ENCODE results near the gene DMD.
"Not testable (repeated sequence)": the region's sequence is repeated elsewhere in the genome, so short reads cannot be mapped to it uniquely, and the experiment has no call there.

The DMD gene

DNA sequence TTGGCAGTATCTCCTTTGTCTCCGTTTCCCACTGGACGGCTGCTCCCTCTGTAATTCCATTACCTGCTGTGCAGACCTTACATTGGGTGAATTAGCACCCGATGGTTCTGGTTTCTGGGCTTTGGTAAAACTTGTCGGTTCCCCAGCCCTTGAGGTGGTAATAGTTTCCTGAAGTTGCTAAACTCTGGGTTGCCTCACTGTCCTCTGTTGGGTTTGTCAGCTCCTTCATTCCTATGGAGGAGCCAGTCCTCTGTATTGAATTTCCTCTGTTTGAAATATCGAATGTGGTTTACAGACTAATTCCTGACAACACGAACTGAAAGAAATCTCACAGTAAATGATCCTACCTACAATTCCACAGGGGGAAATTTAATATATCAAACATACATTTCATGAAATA lies 1548.2 kb downstream of the DMD start:
- no peak for DNase-seq

DNA sequence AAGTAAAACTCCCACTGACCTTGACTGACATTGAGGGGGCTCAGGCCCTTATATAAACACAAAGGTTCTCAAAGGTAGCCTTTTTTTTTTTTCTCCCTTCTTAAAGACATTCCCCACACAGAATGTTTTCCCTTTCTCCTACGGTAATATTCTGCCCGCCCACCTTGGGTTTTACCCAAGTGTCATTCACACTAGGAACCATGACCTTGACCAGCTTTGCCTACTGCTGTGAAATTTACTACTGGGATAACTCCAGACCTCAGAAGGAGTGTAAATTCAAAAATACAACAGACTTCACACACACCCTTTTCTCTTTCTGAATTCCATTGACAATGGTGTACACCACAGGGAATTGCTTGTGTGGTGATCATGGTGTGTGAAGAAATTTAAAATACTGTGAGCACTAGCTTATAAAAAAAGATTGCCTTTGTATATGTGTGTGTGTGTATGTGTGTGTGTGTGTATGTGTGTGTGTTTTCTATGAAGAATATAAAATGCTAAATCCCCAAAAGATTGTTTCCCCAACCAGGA lies 1550.0 kb downstream of the DMD start:
- DNase-seq: no peak

DNA sequence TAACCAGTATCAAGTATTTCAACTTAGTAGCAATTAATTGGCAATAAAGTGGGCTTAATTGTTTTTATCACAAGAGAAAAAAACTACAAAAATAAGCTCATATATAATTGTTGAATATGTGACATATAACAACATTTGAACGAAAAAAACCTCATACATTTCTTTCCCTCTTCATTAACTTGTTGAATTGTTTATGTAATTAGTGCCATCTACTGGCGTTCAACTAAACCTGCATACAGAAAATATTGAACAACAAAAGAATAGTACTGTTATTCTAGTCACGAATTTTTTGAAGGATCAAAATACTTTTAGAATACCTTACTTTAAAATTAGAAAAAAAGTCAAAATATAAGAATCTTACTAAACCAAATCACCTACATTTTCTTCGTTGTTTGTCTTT lies 1553.0 kb downstream of the DMD start:
- DNase-seq: no peak

DNA sequence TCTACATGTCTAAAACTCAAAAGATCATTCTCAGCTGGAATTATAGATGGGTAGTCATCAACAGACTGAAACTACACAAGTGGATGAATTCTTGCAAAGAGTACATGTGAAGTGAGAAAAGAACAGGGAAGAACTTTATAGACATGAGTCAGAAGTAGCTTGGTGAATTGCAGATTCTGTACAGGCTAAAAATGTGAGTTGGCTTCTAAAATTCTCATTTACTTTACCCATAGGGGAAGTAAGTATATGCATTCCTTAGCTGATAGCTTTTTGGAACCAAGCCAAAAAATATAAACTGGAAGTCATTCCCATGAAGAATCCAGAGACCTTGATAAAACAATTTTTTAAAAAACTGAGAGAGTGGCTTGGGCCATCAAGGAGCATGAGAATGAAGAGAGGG lies 1555.3 kb downstream of the DMD start:
- no peak for DNase-seq

DNA sequence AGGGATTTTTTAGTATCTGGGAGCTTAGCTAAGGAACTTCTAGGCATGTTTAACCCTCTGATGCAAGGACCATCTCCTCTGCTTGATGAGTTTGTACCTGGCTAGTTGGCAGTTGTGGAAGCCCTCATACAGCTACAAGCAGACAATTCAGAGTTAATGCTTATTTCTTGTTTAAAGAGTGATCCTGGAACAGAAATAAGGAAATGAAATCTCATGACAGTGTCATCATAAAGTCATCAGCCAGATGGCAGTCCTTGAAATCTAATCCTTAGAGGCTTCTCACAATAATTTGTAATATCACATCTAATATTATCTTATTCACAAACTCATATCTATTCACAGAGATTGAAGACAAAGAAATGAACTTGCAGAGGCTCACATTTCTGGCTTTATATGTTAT lies 1557.9 kb downstream of the DMD start:
- DNase-seq: no peak

DNA sequence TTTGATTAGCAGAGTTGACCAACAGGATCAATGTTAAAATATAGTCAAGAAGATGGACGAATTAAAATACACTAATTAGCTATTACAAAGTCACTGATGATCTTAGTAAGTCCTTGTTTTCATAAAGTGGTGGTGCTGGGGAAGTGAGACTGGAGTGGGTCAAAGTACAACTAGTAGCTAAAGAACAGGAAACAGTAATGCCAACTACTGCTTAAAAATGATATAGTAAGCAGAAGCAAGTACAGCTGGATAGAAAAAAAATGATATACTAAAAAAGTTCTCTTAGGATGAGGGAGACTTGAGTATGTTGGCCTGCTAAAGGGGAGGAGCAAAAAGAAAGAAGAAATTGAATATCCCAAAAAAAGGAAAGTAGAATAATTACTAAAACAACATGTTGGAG lies 1558.7 kb downstream of the DMD start:
- DNase-seq: no peak

DNA sequence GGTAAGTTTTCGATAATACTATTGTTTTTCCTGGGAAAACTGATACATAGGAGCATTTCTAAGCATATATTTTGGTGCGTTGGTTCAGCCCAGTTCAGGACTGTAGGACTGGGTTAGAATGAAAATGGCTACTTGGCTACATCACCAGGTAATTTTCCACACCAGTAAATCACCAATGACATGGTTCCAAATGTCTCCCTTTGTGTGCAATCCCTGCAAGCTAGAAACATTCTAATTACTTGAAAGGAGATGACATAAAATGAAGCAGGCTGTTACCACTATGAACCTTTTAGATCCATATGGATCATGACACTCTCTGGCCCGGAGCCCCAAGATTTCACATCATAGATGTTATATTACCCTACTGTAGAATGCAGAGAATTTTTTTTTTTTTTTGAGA lies 1562.1 kb downstream of the DMD start:
- no peak for DNase-seq

DNA sequence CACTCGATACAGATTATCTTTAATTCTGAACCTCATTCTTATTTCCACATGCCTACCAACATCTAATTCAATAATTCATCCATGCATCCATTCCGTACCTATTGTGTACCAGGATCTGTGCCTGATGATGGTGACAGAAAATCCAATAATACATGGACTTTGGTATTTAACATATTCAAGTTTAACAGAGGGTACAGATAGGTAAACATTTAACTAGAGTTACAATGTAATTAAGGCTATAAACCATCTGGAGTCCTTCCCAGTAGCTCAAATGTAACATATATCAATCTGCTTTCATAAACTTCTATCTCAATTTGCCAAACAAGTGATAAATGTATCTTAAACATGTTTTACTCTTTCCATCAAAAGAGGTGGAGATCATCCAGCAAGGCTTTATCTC lies 1578.0 kb downstream of the DMD start:
- DNase-seq: no peak

DNA sequence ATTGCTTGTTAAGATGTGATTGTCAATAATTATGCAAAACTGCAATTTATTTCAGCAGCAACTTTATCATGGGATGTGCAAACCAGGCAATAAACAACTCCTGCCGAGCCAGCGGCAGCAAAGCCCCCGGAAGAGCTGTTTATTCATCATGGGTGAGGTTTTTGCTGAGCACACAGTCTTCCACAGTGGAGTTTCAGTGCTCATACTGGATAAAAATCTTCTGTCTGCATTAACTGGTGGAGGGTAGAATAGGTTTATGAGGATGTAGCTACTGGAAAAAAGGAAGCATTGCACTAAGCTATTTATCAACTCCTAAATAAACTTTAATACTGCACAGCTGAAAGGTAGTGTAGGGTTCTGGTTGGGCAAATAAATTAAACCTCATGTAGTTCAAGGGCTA lies 1582.2 kb downstream of the DMD start:
- DNase-seq: no peak

DNA sequence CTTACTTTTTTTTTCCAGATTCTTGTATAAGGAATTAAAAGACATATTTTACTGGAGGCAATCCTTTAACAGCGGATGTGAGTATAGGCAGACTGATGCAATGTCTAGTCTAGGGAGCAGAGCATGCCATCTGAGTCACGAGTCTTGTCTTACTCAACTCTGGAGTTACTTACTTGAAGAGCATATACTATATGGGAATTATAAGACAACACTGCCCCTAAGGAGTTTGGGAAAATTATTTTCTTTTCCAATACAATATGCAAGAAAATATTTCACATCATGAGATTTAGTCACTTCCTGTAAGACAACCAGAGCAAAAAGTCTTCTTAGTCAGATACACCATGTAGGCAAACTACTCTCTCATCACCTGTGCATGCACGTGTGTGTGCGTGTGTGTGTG lies 1602.2 kb downstream of the DMD start:
- no peak for DNase-seq

DNA sequence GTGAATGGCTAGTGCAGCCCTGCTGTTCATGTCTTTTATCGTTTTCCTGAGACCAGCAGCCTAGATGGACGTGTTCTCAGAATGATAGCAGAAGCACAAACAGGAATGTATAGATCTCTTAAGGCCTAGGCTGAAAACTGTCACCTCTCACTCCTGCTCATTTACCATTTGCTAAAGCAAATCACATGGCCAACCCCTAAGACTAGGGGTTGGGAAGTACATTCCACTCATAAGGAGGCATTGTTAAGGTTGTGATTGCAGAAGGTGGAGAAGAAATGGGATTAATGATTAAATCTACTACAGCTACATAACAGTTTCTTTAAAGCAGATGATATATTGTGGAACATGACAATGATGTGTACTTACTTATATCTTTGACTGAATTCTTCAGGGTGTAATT lies 1602.7 kb downstream of the DMD start:
- DNase-seq: no peak

DNA sequence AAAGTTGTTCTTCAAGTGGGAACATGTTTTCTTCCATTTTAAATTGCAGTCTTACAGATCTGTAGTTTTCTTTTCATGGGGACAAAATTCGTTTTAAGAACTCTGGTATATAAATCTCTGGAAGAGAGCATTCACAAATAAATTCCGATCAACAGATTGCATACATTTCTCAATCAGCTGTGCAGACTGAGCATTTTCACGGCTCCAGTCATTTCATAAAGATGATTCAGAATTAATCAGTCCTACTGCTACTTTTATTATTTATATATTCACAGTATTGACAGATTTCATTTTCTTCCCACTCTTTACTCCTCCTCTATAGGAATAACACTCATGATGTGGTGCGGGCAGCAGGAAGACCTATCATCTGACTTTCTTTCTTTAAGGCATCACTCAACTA lies 1604.6 kb downstream of the DMD start:
- DNase-seq: no peak

DNA sequence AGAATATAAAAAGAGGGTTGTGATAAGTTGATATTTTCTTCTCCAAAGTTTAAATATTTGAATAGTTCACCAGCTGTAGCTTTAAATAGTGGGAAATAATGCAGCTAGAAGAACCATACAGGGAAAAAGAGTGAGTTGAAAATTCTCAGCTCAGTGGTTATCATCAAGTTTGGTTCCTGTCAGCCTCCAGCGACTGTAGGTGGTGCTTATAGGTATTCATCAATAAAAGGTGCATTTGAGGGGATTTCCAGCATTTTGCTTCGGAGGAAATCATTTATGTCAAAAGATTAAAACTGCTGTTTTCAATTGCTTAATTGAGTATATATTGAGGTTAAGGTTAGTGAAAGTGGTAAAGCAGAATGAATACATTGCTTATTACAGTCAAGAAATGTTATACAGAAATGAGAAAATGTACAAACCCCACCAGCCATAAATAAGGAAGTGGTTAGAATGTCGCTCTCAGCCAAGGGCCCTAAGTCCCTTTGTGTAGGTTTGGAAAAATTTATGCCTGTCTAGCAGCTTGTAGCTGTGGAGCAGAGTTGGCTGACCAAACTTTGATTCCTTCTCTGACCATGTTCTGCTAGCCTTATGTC lies 1606.6 kb downstream of the DMD start:
- no peak for DNase-seq

DNA sequence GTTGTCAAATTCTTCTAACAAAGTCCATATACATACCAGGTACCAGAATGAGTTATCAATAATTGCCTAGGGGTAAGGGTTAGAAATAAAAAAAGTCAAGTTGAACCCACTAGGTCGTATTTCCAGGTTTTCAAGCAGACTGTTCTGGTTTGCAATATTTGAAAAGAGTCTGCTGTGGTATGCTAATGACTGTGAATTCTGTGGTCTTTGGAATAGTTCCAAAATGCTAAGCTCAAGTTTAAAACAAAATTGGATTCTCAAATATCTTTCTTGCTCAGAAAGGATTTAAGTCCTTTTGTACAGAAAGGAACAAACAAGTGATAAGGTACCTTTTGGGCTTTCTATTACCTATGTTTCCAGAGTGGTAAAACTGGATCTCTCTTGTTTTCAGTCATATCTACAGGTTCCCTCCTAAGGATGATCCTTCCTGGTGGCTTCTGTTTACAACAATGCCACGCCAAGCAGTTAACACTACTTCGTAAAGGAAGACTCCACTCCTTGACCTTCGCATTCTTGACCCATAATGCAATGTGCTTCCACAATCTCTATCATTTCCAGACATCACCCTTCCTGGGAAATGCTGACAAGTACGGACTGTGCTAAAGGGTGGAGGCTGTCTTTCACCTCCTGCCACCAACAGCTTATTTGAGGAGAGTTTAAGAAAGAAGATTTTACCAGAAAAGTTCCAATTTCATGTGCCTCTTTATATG lies 1607.8 kb downstream of the DMD start:
- DNase-seq: no peak

DNA sequence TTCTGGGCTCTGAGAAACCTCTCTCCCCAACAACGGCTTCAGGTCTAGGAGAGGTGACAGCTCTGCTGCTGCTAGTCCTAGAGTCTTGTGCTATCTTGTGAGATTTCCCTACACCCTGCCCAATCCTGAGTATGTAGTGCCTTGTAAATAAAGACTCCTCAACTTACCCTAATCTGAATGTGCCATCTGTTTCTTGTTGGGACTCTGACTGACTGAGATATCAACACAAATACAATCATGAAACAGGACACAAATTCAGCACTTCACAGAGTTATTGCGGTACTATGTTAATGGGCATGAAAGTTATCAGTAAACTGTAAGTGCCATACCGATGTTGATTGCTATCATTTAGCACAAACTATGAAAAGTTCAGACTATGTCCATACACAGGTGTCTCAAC lies 1610.5 kb downstream of the DMD start:
- no peak for DNase-seq

DNA sequence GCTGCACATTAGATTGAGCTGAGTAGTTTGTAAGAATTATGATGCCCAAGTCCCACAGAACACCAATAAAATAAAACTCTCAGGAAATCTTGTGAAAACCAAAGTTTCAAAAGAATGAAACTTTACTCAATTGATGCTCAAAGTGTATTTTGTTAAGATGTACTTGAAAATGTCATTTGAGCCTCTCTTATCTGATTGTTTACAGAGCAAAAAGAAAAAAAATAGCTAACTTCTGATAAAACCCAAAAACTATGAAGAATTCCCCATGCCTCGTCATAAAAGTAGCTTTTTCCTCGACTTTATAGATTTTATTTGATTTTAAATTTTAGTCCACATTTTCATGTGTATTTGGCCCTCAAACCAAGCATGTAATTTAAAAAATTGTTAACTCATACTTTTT lies 1618.0 kb downstream of the DMD start:
- no peak for DNase-seq

DNA sequence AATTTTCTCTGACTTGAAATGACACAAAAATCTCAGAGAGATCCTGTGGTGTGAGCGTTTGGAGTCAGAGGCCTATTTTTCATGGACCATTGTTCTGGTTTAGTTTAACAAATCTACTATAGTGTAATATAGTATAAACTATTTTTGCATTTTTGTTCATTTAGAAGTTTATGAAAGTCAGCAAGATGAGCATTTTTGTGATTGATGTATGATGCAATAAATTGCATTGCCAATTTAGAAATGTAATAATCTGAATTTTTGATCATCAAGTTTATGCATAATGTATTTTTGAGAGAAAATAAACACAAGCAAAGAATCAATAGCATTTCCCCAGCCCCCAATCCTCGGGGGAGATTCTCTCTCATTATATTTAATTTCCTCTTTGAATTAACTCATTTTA lies 1620.0 kb downstream of the DMD start:
- DNase-seq: no peak

DNA sequence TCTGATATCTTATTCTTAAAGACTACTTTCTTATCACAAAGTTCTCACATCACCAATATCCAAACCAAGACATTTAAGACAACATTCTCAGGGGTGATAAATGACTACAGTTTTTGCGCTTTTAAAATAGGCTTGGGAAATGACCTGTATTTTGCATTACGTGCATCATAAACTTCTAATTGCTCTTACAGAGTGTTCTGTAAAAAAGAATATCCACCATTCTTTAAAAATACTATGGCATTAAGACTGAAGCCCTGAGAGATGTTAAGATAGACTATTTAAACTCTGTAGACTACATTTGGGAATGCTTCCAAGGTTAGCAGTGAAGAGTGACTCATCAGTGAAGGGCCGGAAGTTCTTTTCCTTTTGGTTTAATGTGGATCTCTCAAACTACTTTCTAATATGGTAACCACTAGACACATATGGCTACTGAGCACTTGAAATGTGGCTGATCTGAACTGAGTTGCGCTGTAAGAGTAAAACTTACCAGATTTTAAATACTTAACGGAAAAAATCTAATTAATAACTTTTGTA lies 1620.7 kb downstream of the DMD start:
- no peak for DNase-seq

DNA sequence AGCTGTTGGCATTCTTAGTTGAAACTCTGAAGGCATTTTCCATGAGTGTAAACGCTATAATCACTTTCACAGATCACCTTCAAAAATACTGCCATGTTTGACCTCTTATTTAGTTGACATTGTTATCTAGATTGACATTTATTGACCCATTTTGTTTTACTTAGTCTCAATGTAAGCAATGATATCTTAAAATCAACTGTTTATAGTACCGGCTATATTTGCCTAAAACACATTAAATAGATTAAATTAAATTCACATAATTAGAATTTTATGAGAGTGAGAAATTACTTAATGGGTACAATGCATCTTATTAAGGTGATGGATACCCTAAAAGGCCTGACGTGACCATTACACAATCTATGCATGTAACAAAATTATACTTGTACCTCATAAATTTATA lies 1621.8 kb downstream of the DMD start:
- DNase-seq: no peak

DNA sequence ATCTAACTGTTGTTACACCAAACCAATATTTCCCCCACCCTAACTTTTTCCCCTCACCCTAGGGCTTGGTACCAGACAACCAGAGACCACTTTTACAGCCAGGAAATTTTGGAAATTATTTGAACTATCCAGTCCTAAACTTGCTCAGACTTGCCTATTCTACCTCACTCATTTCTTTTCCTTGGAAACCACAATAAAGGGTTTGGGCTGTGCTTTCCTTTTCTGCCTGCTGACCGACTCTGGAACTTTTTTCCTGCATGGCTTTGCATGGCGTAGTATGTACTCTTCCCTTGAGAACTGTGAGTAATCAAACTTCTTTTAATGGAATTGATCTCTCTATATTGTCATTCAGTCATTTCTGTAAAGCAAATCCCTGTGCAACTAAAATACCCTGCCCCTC lies 1623.0 kb downstream of the DMD start:
- no peak for DNase-seq

DNA sequence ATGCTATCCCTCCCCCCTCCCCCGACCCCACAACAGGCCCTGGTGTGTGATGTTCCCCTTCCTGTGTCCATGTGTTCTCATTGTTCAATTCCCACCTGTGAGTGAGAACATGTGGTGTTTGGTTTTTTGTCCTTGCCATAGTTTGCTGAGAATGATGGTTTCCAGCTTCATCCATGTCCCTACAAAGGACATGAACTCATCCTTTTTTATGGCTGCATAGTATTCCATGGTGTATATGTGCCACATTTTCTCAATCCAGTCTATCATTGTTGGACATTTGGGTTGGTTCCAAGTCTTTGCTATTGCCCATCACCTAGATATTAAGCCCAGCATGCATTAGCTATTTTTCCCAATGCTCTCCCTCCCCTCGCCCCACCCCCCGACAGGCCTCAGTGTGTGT lies 1627.5 kb downstream of the DMD start:
- not testable (repeated sequence) for DNase-seq

DNA sequence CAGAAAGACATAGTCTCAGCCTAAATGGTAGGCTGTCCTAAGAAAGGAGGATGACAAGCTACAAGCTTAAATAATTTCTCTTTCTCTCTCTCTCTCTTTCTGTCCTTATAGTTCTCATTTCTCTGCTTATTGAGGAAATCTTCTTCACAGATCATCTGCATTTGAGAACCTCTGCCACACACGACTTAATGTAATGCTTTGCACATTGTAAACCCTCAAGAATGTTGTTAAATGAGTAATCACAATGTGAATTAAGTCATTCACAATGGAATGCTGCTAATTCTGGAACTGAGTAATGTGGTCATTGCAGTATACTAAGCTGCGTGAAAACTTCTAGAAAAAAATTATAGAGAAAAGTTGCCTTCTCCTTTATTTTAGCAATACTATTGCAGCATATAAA lies 1630.6 kb downstream of the DMD start:
- no peak for DNase-seq

DNA sequence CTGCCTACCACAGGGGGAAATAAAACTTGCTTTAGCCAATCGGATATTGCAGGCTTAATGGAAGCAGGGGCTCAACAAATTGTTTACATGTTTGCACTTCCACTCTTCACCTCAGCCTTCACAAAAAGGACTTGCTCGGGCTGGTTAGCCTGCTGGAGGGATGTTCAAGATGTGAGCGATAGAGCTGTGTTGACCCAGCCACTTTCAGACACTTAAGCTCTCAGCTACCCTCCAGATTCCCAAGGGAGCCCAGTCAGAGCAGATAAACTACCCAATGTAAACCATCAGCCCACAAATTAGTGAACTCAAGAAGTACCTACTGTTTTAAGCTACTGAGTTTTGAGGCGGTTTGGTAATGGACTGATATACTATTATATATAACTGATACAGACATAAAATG lies 1631.1 kb downstream of the DMD start:
- no peak for DNase-seq

DNA sequence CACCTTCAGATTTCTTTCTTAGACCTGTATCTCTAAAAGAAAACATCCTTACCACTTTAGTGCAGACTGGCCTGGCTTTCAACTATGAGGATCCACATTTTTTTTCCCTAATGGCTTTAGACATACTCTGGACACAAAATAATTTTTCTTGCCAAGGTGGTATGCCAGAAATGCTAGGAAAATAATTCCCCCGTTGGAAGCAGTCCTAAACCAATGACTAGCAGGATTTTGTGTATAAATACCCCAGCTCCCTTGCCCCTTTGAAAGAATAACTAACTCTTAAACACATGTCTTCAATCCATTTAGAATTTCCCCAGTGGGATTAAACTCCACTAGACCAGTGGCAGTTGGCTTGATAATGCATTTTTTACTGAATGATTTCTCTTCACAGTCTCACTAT lies 1639.0 kb downstream of the DMD start:
- DNase-seq: no peak

DNA sequence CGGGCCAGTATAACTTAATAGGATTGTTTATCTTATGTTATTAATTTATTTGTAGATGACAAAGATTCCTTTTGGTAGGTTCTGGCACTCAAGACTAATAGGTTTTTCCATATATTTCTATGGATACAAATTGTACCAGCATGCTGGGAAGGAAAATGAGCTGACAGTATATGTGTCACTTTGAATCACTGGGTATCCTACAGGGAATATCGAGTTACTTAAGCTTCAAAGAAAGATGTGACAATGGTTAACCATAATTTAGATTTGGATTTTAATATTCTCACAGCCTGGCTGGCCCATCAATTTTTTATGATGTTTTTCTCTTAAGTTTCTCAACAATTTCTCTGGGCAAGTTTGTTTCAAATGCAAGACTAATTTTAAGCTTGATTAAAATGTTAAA lies 1640.7 kb downstream of the DMD start:
- no peak for DNase-seq
